Measurements from ENCODE around the gene FAM181A.

FAM181A gene

DNA sequence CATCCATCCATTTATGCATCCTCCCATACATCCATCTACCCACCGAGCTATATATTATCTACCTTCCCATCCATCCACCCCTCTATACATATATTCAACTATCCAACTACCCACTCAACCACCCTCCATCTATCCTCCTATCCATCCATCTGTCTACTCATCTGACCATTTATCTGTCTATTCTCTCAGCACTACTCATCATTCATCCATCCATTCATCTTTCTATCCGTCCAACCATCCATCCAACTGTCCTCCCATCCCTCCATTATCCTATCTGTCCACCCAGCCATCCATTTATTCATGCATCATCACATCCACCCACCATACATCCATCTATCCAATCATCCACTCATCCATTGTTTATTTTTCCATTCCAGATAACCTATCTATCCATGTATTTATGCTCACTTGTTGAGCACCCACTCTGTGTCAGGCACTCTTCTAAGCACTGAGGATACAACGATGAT, 37.7 kb downstream of the FAM181A start:
- TF ChIP-seq CTCF (IDR thresholded peaks at IDR 0.05; ENCODE audit: extremely low read depth, insufficient read depth, missing control alignments), result no peak
- in situ Hi-C loops (cut with MboI; ENCODE audit: low pct_unique_long_range_greater_than_20kb, low sequenced_read_pairs, unreplicated experiment), result loop anchor here (25.0 kb wide), 1 partner anchor 1547 kb away; the partner anchor contains the start of gene SYNE3
- no peak for DNase-seq (ENCODE audit: low spot score)

- no peak for DNase-seq (ENCODE audit: low spot score)
- in situ Hi-C loops (cut with MboI; ENCODE audit: low pct_unique_long_range_greater_than_20kb, low sequenced_read_pairs, unreplicated experiment), result loop anchor here (25.0 kb wide), 1 partner anchor 1547 kb away; the partner anchor contains the start of gene SYNE3
- TF ChIP-seq CTCF (IDR thresholded peaks at IDR 0.05; ENCODE audit: extremely low read depth, insufficient read depth, missing control alignments), result no peak
These were observed 38.2 kb downstream of the FAM181A start for GRCh38 chr14:93965287-93965821.

DNA sequence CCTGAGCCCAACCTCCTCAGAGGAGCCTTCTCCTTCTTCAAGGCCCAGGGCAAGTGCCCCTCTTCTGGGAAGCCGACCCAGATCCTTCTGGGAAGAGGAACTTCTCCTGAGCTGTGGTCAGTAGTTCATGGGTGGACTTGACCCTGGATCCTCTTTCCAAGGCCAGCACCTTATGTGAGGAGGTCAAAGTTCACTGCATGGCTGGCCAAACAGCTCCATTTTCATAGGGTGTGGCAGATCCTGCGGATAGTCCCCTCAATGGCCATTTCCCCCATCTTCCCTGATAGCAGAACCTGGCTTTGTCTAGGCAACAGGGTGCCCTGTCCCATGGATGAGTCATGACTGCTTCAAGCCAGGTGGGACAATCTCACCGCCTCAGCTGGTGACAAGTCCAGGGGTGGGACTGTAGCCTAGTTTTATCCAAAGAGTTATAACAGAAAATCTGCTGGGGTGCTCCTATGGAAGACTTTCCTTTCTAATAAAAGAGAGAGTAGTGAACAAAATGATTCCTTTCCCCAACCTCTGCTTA, 38.9 kb downstream of the FAM181A start:
- no peak for TF ChIP-seq CTCF (IDR thresholded peaks at IDR 0.05; ENCODE audit: extremely low read depth, insufficient read depth, missing control alignments)
- DNase-seq (ENCODE audit: low spot score), result no peak
- in situ Hi-C loops (cut with MboI; ENCODE audit: low pct_unique_long_range_greater_than_20kb, low sequenced_read_pairs, unreplicated experiment), result loop anchor here (25.0 kb wide), 1 partner anchor 1546 kb away; the partner anchor contains the start of gene SYNE3

GRCh38 chr14:93967637-93968250, 40.6 kb downstream of the FAM181A start:
- in situ Hi-C loops (cut with MboI; ENCODE audit: low pct_unique_long_range_greater_than_20kb, low sequenced_read_pairs, unreplicated experiment), result loop anchor here (25.0 kb wide), 1 partner anchor 1545 kb away; the partner anchor contains the start of gene SYNE3
- TF ChIP-seq CTCF (IDR thresholded peaks at IDR 0.05; ENCODE audit: extremely low read depth, insufficient read depth, missing control alignments), result no peak
- peak; percentile 73 for DNase-seq (ENCODE audit: low spot score)

DNA sequence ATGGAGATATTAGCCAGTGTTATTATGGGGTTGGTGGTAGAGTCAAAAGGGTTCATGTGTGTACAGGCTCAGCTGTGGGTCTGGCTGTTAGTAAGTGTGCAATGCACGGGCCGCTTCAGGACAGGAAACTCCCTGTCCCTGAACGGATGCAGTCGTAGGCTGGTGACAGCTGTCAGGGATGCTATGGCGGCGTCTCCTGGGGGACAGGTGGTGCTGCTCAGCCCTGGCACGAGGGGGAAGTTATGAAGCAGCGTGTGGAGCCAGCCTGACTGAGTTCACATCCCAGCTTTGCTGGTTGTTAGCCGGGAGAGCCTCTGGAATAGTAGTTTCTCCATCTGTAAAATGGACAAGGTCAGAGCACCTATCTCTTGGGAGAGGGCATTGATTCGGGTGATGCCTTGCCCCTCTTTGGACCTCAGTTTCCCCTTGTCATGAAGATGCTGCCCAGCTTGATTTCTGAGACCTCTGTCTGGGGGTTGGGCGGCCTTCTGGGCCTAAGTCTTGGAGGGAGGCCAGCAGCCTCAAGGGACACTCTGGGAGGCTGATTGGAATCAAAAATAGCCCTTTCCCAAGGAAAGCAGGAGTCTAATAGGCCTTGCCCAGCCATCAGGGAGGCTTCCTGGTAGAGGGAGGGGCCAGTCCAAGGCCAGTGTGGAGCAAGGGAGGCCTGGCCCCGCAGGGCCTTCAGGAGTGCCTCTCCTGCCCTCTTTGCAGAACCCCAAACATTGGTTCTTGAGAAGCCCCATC, 42.1 kb downstream of the FAM181A start:
- in situ Hi-C loops (cut with MboI; ENCODE audit: low pct_unique_long_range_greater_than_20kb, low sequenced_read_pairs, unreplicated experiment), result loop anchor here (25.0 kb wide), 1 partner anchor 1543 kb away; the partner anchor contains the start of gene SYNE3
- no peak for TF ChIP-seq CTCF (IDR thresholded peaks at IDR 0.05; ENCODE audit: extremely low read depth, insufficient read depth, missing control alignments)
- no peak for DNase-seq (ENCODE audit: low spot score)

DNA sequence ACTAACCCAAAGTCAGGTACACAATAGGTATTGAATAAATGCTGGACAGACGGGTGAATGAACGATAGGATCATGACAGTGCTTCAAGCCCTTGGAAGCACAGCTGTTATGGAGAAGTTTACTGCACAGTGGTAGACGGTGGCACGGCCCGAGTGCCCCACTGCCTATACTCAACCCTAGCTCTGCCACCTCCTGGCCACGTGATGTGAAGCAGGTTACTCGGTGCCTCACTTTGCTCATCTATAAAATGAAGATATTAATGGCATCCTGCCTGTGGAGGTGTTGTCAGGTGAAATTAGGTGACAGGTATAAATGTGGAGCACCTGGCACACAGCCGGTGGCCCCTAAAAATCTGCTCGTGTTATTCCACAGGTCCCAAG, 43.4 kb downstream of the FAM181A start:
- DNase-seq (ENCODE audit: low spot score), result no peak
- in situ Hi-C loops (cut with MboI; ENCODE audit: low pct_unique_long_range_greater_than_20kb, low sequenced_read_pairs, unreplicated experiment), result loop anchor here (25.0 kb wide), 1 partner anchor 1542 kb away; the partner anchor contains the start of gene SYNE3
- peak; percentile 43 for TF ChIP-seq CTCF (IDR thresholded peaks at IDR 0.05; ENCODE audit: extremely low read depth, insufficient read depth, missing control alignments)
